RWPE2 (cell line): ENCODE results near the gene SAMHD1.
"Not testable (repeated sequence)": the region's sequence is repeated elsewhere in the genome, so short reads cannot be mapped to it uniquely, and the experiment has no call there.

ENCODE experiments used
- ATAC-seq: fragments of 200-7000 bp; cut with Tn5 transposase; 3 replicates; pipeline ENCODE4 v1.9.1; 2021; ENCODE audit warnings: low read depth
- DNase-seq: peaks from one replicate; pipeline ENCODE4 v3.0.0-alpha.2; 2020; ENCODE audit warnings: low spot score
- H3K27ac ChIP-seq: fragments of 450-650 bp; 2 replicates; pipeline ENCODE4 v1.5.1; 2017; ENCODE audit warnings: mild to moderate bottlenecking; ENCODE audit not compliant: poor library complexity, severe bottlenecking
- H3K27me3 ChIP-seq: fragments of 250-450 bp; sonication (Bioruptor Pico); 2 replicates; pipeline ENCODE4 v1.5.1; 2021; ENCODE audit warnings: mild to moderate bottlenecking, moderate library complexity; ENCODE audit not compliant: insufficient read depth, poor library complexity, severe bottlenecking
- H3K36me3 ChIP-seq: fragments of 250-450 bp; sonication (Bioruptor Pico); 2 replicates; pipeline ENCODE4 v1.5.1; 2020; ENCODE audit warnings: low read depth, mild to moderate bottlenecking, moderate library complexity
- H3K4me1 ChIP-seq: fragments of 250-450 bp; sonication (Bioruptor Pico); 2 replicates; pipeline ENCODE4 v1.5.1; 2021; ENCODE audit warnings: mild to moderate bottlenecking, moderate library complexity; ENCODE audit not compliant: insufficient read depth, poor library complexity, severe bottlenecking
- H3K4me3 ChIP-seq: fragments of 250-450 bp; sonication (Bioruptor Pico); 2 replicates; pipeline ENCODE4 v1.5.1; 2021; ENCODE audit warnings: mild to moderate bottlenecking, moderate library complexity; ENCODE audit not compliant: severe bottlenecking
- H3K9me3 ChIP-seq: fragments of 250-450 bp; sonication (Bioruptor Pico); 2 replicates; pipeline ENCODE4 v1.5.1; 2021; ENCODE audit warnings: mild to moderate bottlenecking, moderate library complexity; ENCODE audit not compliant: severe bottlenecking
- CTCF ChIP-seq: fragments of 450-650 bp; IDR thresholded peaks from one replicate; pipeline ENCODE4 v1.5.1; 2017; ENCODE audit warnings: mild to moderate bottlenecking, moderate library complexity; ENCODE audit not compliant: poor library complexity, severe bottlenecking

SAMHD1 gene

GRCh38 chr20:36848078-36848660, 103.3 kb downstream of the SAMHD1 start:
- peaks cover 39% of the 10 kb centered on the region for H3K36me3 ChIP-seq
- H3K9me3 ChIP-seq = no peaks in the 10 kb centered on the region
- peak overlapping the region; percentile 70 for H3K27ac ChIP-seq
- no peak overlapping the region for H3K4me3 ChIP-seq
- DNase-seq = peak; percentile 75
- no peak for TF ChIP-seq CTCF
- H3K4me1 ChIP-seq = peaks cover 28% of the 10 kb centered on the region
- no peaks in the 10 kb centered on the region for H3K27me3 ChIP-seq
- ATAC-seq = peak; percentile 67

GRCh38 chr20:36847710-36848040, 103.8 kb downstream of the SAMHD1 start:
- Histone ChIP-seq H3K27me3 (no peaks in the 10 kb centered on the region), H3K4me3 (no peak overlapping the region), H3K27ac (peak overlapping the region; percentile 70), H3K36me3 (peaks cover 36% of the 10 kb centered on the region), H3K9me3 (no peaks in the 10 kb centered on the region), H3K4me1 (peaks cover 28% of the 10 kb centered on the region)
- TF ChIP-seq CTCF = no peak
- ATAC-seq (no peak), DNase-seq (no peak)

- H3K27ac ChIP-seq = peak overlapping the region; percentile 70
- peaks cover 31% of the 10 kb centered on the region for H3K4me1 ChIP-seq
- peak; percentile 96 for DNase-seq
Observed at GRCh38 chr20:36847009-36847709, 104.3 kb downstream of the SAMHD1 start.

GRCh38 chr20:36845288-36845971, 106.1 kb downstream of the SAMHD1 start:
- H3K27ac ChIP-seq = no peak overlapping the region
- H3K9me3 ChIP-seq = no peaks in the 10 kb centered on the region
- no peaks in the 10 kb centered on the region for H3K27me3 ChIP-seq
- H3K4me3 ChIP-seq = no peak overlapping the region
- no peak for TF ChIP-seq CTCF
- peaks cover 34% of the 10 kb centered on the region for H3K4me1 ChIP-seq
- peak; percentile 86 for DNase-seq
- H3K36me3 ChIP-seq = peaks cover 23% of the 10 kb centered on the region
- no peak for ATAC-seq

More at GRCh38 chr20:36847009-36847709, 104.3 kb downstream of the SAMHD1 start:
- Histone ChIP-seq H3K36me3 (peaks cover 36% of the 10 kb centered on the region), H3K27me3 (no peaks in the 10 kb centered on the region), H3K9me3 (no peaks in the 10 kb centered on the region), H3K4me3 (no peak overlapping the region)
- peak; percentile 89 for ATAC-seq
- TF ChIP-seq CTCF = no peak

- ATAC-seq, DNase-seq, H3K4me3 ChIP-seq, H3K27me3 ChIP-seq, H3K9me3 ChIP-seq, H3K27ac ChIP-seq: not testable (repeated sequence)
- H3K36me3 ChIP-seq = peaks cover 49% of the 10 kb centered on the region
- H3K4me1 ChIP-seq = peaks cover 16% of the 10 kb centered on the region
Observed at GRCh38 chr20:36841030-36841429, 110.5 kb downstream of the SAMHD1 start.
